GM11168 (cell line): ENCODE results near the gene TECR.
"Not testable (repeated sequence)": the region's sequence is repeated elsewhere in the genome, so short reads cannot be mapped to it uniquely, and the experiment has no call there.

Source experiments
- in situ Hi-C: fragments of 300-500 bp; cut with MboI; formaldehyde crosslinking; loops from one replicate; pipeline ENCODE4 v1.12.0; 2022; ENCODE audit warnings: low sequenced_read_pairs; ENCODE audit not compliant: unreplicated experiment

The TECR gene

DNA sequence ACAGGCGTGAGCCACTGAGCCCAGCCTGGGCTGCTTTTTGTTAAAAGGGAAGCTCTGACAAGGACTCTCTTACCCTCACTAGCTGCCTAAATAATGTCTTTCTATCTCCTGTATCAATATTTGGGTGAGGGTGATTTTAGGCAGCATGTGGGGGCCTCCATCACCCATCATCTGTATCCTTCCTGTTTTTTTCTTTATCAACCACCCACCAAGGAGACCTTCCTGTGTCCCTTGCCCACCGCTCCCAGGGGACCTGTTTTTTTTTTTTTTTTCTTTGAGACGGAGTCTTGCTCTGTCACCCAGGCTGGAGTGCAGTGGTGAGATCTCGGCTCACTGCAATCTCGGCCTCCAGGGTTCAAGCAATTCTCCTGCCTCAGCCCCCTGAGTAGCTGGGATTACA is 47.9 kb downstream of the TECR start:
- in situ Hi-C loops: no loop called here

- in situ Hi-C loops: no loop called here
Measured at GRCh38 chr19:14577885-14578427, 48.6 kb downstream of the TECR start.

- in situ Hi-C loops: no loop called here
Measured at GRCh38 chr19:14580623-14581237, 51.3 kb downstream of the TECR start.

DNA sequence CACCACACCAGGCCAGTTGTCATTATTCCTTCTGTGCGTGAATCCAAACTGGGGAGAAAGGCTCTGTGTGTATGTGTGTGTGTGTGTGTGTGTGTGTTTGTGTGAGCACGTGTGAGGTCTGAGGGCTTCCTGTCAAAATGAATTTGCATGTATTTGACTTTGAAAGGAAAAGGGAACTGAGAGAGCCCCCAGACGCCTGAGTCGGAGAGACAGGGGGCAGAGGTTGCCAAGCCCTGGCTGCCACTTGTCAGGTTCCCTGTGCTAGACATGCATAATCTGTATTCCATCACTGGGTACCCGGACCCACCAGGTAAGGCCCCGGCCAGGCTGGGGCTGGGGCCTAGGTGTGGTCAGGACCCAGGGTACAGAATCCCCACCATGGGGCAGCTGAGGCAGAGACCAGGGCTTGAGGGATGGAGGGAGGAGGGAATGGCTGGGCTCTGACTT is 53.5 kb downstream of the TECR start, which contains the start of gene CLEC17A:
CLEC17A (plus strand) TSS at position 191 of the 447 bp plus-strand sequence; CDS start at position 268, 77 bp downstream.
- in situ Hi-C loops: no loop called here

GRCh38 chr19:14584372-14584771 is 55.0 kb downstream of the TECR start:
- in situ Hi-C loops: not testable (repeated sequence)

DNA sequence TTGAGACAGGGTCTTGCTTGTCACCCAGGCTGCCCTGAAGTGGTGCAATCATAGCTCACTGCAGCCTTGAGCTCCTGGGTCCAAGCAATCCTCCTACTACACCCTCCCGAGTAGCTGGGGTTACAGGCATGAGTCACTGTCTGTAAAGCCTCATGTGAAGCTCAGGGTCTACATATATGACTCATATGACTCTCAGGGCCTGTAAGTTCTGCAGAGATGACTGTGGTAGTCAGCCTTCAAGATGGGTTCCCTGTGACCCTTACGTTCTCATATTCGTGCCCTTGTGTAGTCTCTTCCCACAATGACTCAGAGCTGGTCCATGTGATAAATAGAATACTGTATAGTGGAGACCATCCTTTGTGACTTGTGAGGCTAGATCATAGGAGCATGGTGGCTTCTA is 55.8 kb downstream of the TECR start:
- in situ Hi-C loops: not testable (repeated sequence)

- in situ Hi-C loops: not testable (repeated sequence)
Measured at GRCh38 chr19:14589433-14589832, 60.0 kb downstream of the TECR start.

DNA sequence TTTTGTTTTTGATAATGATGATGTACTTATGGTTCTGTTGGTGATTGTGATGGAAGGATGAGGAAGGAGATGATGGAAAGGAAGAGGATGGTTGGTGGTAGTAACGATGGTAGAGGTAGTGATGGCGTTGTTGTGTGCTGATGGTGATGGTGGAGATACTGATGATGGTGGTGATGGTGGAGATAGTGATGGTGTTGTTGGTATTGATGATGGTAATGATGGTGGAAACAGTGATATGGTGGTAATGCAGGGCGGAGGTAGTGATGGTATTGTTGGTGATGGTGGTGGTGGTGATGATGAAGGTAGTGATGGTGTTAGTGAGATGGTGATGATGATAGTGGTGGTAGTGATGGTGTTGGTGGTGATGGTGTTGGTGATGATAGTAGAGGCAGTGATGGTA is 66.2 kb downstream of the TECR start:
- in situ Hi-C loops: no loop called here

DNA sequence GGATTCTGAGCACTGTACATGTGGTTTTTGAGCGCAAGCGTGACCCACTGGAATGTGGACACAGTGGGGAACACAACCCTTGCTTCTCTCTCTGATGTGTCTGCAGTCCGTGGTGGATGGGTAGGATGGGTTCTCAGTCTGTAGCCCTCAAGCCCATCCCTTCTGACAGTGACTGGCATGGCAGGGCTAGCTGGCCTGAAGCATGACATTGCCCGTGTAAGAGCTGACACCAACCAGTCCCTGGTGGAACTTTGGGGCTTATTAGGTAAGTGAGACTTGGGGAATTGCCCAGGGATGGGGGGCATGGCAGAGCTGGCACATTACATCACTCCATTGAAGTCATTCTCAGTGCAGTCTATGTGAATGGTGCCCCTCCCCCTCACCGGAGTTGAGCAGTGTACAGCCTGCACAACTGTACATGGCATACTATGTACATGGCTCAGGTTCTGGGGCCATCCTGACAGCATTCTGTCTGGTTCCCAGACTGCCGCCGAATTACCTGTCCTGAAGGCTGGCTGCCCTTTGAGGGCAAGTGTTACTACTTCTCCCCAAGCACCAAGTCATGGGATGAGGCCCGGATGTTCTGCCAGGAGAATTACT is 70.3 kb downstream of the TECR start:
- in situ Hi-C loops: no loop called here

- in situ Hi-C loops: no loop called here
Measured at GRCh38 chr19:14603990-14604387, 74.6 kb downstream of the TECR start.

GRCh38 chr19:14606627-14607026 is 77.2 kb downstream of the TECR start:
- in situ Hi-C loops: no loop called here

DNA sequence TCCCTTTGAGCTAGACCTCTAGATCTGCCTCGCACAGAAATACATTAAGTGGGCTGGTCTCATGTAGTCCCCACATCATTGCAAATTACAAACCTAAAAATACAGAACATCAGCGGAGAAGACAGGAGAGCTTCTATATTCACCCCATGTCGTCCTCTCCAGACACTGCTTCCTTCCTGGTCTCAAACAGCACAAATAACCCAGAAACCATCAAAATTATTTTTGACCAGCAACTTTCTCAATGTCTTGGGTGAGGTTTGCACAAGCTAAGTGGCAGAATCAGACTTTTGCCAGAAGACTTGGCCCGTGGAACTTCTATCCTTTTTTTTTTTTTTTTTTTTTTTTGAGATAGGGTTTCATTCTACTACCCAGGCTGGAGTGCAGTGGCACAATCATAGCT is 81.7 kb downstream of the TECR start:
- in situ Hi-C loops: no loop called here

DNA sequence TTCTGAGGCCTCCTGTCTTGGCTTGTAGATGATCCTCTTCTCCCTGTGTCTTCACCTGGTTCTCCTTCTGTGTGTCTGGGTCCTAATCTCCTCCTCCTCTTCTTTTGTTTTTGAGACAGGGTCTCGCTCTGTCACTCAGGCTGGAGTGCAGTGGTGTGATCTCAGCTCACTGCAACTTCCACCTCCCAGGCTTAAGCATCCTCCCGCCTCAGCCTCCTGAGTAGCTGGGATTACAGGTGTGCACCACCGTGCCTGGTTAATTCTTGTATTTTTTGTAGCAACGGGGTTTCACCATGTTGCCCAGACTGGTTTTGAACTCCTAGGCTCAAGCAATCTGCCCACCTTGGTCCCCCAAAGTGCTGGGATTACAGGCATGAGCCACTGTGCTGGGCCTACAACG is 82.8 kb downstream of the TECR start:
- in situ Hi-C loops: not testable (repeated sequence)

DNA sequence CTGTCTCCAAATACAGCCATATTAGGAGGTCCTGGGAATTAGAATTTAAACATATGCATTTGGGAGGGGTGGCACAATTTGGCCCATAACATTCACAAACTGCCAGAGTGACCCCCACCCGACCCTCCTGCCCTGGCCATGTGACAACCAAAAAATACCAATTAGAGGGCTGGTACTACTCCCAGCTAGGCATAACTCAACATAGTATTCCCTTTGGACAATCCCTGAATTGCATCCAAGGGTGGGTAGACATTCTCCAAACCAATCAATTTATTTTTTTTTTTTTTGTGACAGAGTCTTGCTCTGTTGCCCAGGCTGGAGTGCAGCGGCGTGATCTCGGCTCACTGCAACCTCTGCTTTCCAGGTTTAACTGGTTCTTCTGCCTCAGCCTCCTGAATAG is 83.3 kb downstream of the TECR start:
- in situ Hi-C loops: no loop called here

GRCh38 chr19:14613399-14614098 is 84.2 kb downstream of the TECR start:
- in situ Hi-C loops: not testable (repeated sequence)

DNA sequence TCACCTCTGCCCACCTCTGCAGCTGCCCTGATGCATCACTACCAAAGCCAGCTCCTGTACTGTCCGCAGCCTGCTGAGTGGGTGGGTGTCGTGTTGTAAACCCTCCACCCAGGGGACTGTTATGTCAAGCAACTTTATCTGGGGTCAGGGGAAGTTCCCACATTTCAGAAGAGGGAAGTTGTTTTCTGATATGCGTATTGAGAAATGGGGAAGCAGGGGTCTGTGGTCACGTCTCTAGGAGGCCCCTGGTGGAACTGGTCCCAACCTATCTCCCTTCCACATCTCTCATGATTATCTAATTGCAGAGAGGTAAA is 84.7 kb downstream of the TECR start:
- in situ Hi-C loops: no loop called here
